GM18520 (cell line): ENCODE data around the gene VRK1.

ENCODE experiments used
- ATAC-seq: cut with Tn5 transposase; IDR thresholded peaks from one replicate; pipeline ENCODE4 v1.9.1; 2021; ENCODE audit not compliant: unreplicated experiment

VRK1 gene

GRCh38 chr14:96823652-96824051 lies 26.5 kb downstream of the VRK1 start:
- no peak for ATAC-seq

- no peak for ATAC-seq
Observed at GRCh38 chr14:96824283-96824682, 27.1 kb downstream of the VRK1 start.

- no peak for ATAC-seq
Observed at GRCh38 chr14:96826818-96827217, 29.6 kb downstream of the VRK1 start.

DNA sequence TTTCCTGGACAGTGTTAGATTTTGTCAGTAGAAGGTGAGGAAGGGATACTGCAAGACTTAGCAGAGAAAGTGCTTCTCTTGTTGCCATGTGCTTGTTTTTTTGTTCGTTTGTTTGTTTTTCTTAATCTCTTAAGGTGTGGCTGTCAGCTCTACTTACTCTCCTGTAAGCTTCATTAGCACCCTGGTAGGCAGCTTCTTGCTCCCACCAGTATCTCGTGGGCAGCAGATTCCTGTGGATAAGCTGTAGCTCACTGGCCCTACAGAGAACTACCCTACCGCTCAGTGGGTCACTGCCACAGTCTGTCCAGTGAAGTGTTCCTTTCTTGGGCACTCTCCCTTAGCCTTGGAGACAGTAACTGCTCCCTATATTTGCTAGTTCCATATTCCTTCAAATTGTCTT lies 30.1 kb downstream of the VRK1 start:
- ATAC-seq = no peak

- no peak for ATAC-seq
Observed at GRCh38 chr14:96829791-96830190, 32.6 kb downstream of the VRK1 start.

GRCh38 chr14:96830946-96831345 lies 33.8 kb downstream of the VRK1 start:
- ATAC-seq = no peak

DNA sequence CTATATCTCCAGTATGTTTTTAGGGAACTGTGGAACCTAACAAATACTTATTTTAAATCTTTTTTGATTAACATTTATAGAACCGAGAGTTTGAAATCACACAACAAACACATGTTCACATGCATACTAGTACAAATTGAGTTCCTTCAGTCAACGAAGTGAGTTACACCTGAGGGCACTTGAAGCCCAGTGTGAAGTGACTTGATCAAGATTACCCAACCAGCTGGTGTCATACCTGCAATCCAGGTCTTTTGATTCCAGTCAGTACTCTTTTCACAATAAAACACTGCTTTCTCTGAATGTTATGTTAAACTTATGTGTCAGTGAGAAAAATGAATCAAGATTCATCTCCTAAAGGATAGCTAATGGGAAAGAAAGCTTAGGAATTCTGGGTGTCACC lies 35.2 kb downstream of the VRK1 start:
- ATAC-seq = no peak

- no peak for ATAC-seq
Observed at GRCh38 chr14:96838449-96838848, 41.3 kb downstream of the VRK1 start.

DNA sequence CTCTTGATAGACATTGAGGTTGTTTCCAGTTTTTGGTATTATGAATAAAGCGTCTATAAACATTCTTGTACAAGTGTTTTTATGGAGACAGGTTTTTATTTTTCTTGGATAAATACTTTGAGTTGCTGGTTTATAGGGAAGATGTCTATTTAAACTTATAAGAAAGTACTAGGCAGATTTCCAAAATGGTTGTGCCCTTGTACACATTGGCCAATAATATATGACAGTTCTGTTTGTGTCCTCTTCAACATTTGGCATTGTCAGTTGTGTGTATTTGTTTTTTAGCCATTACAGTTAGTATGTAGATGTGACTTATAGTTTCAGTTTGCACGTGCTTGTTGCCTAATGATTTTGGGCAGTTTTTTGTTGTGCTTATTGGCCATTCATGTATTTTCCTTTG lies 42.1 kb downstream of the VRK1 start:
- no peak for ATAC-seq

- no peak for ATAC-seq
Observed at GRCh38 chr14:96843137-96843536, 46.0 kb downstream of the VRK1 start.

DNA sequence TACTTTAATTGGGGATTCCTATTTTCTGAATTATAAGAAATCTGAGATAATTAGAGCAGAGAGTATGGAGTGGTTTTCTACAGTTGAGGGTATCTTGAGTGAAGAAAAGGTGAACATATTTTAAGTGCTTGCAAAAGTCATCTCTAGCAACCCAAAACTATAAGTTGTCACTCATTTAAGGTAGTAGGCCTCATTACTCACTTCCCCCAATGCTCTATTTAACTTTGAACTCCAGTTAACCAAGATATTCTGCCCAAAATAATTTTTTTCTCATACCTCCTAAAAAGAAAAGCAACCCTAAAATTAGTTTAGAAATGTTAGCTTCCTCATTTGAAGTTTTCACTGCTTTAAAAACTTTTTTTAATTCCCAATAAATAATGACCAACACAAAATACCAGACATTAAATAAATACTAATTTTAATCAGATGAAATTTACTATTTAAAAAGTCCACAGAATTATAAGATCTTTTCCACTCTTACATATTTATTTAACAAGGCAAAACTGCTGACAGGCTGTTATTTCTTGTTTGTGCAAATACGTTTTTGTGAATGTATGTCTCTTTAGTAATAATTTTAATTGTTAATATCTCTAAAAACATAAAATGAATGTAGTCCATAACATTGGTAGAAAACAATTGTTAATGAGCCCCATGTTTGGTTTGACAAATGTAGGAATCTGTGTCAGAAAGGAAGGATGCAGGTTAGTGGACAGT lies 47.8 kb downstream of the VRK1 start:
- no peak for ATAC-seq

- no peak for ATAC-seq
Observed at GRCh38 chr14:96847451-96847850, 50.3 kb downstream of the VRK1 start.

DNA sequence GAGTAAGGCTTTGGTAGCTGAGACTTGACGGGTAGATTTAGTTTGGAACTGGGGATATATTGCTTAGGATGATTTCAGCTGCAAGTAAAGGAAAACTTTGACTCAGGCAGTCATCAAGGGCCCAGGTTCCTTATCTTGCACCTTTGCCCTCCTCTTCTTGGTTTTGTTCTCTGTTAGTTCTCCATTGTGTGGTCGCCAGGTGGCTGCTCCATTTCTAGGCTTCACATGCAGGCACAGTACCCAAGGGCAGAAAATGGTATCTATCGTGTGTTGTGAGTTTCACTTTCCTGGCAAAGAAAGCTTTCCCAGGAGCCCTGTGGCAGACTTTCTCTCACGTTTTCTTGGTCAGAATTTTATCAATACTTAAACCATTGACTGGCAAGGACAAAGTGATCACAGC lies 50.8 kb downstream of the VRK1 start:
- no peak for ATAC-seq

DNA sequence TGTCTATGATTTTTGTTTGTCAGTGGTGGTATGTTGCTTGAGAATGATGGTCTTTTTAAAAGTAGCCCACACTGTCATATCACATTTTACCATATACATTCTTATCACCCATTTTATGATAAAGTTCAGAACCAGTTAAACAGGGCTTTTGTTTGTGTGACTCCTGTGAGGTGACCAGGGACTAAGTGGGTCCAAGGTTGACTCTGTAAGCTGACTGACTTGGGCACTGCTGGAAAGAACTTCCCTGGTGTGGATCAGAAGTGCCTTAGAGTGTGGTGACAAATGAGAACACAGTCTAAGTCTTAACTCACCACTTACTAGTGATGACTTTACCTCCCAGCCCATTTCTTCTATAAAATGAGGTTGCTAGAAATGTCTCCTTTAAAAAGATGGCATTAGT lies 52.6 kb downstream of the VRK1 start:
- no peak for ATAC-seq

DNA sequence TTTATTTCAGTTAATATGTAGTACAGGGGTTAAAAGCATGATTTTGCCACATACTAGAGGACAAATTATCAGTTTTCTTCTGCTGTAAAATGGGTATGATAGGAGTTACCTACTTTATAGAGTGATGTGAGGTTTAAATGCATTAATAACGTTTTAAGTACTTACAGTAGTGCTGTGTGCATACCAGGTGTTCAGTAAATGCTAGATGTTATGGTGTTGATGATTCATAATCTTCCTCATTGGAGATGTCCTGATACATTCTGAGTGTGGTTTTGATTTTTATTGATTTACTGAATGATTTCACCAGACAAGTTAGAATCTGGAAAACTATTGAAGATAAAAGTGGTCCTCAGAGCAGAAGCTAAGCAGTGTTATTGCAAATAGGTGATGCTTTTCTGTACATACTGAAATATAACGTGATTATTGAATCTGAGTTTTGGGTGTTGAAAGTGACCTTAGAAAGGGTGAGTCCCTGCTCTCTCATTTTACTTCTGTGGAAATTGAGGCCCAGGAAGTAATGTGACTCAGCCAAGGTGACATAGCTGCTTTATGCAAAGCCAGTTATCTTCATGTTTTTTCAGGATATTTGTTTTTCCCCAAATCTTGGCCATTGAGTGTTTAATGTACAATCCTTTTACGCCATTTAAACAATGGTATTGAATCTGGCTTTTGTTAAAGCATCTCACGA lies 54.7 kb downstream of the VRK1 start:
- ATAC-seq = no peak

GRCh38 chr14:96852823-96853422 lies 55.7 kb downstream of the VRK1 start:
- peak; percentile 52 for ATAC-seq

GRCh38 chr14:96858643-96859042 lies 61.5 kb downstream of the VRK1 start:
- no peak for ATAC-seq

DNA sequence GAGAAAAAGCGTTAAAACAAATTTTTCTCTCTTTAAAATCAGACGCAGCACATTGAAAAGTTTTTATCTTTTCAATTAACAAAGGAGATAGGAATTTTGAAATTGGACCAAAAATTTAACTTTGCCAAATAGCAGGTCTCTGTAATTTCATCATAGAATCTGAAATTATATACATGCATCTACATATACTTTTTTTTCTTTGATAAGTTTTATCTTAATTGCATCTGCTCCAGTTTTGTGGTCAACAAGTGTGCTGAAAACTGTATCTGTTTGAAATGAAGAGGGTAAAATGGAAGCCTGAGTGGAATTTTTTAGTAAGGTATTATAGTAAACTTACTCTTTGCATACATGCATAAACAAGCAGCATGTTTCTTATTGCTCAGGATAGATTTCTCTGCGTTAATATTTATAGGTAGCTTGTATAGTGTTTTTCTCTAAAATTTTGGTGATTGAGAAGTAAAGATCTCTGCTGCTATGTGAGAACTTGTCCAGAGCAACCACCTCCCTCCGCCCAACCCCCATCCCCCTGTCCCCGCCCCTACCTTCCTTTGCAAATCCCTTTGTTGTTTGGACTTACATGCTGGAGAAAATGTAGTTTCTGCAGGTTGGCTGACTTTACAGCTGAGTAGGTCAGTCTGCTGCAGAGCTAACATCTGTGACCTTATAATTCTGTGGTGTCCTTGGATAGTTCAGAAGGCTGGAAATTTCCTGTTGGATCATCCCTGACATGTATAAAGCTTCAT lies 64.6 kb downstream of the VRK1 start:
- no peak for ATAC-seq

GRCh38 chr14:96863327-96863985 lies 66.3 kb downstream of the VRK1 start:
- ATAC-seq = no peak

DNA sequence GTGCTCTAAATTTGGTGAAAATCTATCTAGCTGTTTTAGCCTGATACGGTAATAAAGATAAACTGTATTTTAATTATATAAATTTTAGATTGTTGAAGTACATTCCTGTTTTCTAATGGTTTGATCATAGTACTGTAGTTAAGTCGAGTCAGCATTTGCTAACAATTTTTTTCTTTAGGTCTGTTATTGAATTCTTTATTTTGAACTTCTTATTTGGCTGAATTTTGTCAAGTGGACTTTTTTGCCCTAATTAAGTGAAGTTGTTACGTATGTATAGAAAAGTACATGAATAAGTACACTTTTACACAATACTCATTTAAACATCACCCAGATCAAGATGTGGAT lies 66.8 kb downstream of the VRK1 start:
- no peak for ATAC-seq

DNA sequence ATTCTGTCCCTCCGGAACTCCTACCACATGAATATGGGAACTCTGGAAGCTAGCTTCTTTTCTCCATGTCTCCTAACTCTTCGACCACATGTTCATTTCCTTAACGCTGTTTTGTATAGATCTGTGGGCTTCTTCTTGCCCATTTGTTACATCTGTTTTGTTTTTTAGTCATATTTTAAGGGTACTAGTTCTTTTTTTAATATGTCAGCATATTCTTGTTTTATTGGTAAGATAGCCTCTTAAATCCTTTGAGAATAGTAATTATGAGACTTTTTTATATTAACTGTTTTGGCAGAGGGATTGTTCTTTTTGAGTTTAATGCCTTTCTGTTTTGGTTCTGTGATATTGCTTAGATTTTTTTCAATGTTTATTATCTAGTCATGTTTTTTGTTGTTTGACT lies 70.5 kb downstream of the VRK1 start:
- ATAC-seq = no peak
